Panc1 (cell line): ENCODE measurements around the gene CLEC16A. TPM values are rescaled to one million over a fixed set of nuclear protein-coding genes. Genes with fewer than 3 reads are reported as not detected.

Experiments used
- ATAC-seq: fragments of 200-7000 bp; cut with Tn5 transposase; 2 replicates; pipeline ENCODE4 v1.9.1; 2020; ENCODE audit warnings: mild to moderate bottlenecking, moderate library complexity
- BruUV-seq: library from RNA; stranded (reverse); fragments of 400-500 nt; replicated peaks from 2 replicates; lab custom pipeline; 2021; lab: Mats Ljungman, UMichigan
- CTCF ChIA-PET: fragments of 300-600 bp; sonication (Branson Sonifier 250); formaldehyde crosslinking; loops from one replicate; lab custom pipeline; 2022; ENCODE audit warnings: antibody characterized with exemption; lab: Charles Lee
- POLR2A ChIA-PET: fragments of 300-600 bp; sonication (Branson Sonifier 250); formaldehyde crosslinking; loops from one replicate; lab custom pipeline; 2022; ENCODE audit warnings: antibody characterized with exemption; lab: Charles Lee
- DNase-seq: peaks from one replicate; pipeline ENCODE4 v3.0.0-alpha.2; 2010; ENCODE audit warnings: low read depth, low spot score
- H3K27ac ChIP-seq: 2 replicates; pipeline ENCODE4 v1.5.1; 2011; ENCODE audit warnings: mild to moderate bottlenecking, low read length, inconsistent platforms
- H3K27me3 ChIP-seq: fragments of 200-500 bp; sonication (Bioruptor generic); 2 replicates; pipeline ENCODE4 v1.6.0; 2014; ENCODE audit warnings: low read length, inconsistent platforms; ENCODE audit not compliant: control insufficient read depth, insufficient read depth
- H3K36me3 ChIP-seq: fragments of 200-500 bp; sonication (Bioruptor generic); 2 replicates; pipeline ENCODE4 v1.5.1; 2014; ENCODE audit warnings: inconsistent platforms, mild to moderate bottlenecking, low read length, moderate library complexity; ENCODE audit not compliant: control insufficient read depth, insufficient read depth
- H3K4me1 ChIP-seq: 2 replicates; pipeline ENCODE4 v1.5.1; 2011; ENCODE audit warnings: inconsistent platforms, mild to moderate bottlenecking, low read length, moderate library complexity; ENCODE audit not compliant: control insufficient read depth, insufficient read depth
- H3K4me3 ChIP-seq, 2 experiments: 2 replicates each; pipeline ENCODE4 v1.5.1; 2011 to 2012; ENCODE audit warnings: low read depth in 2 of 2, low read length in 2 of 2, mild to moderate bottlenecking in 2 of 2, inconsistent platforms in 1 of 2, moderate library complexity in 1 of 2
- H3K9me3 ChIP-seq: fragments of 200-500 bp; sonication (Bioruptor generic); 2 replicates; pipeline ENCODE4 v1.5.1; 2014; ENCODE audit warnings: low read depth, mild to moderate bottlenecking, inconsistent platforms, low read length, moderate library complexity; ENCODE audit not compliant: control insufficient read depth, insufficient read depth
- POLR2AphosphoS5 ChIP-seq: IDR thresholded peaks from 2 replicates; pipeline ENCODE4 v1.6.1; 2012; ENCODE audit warnings: mild to moderate bottlenecking, low read depth, low read length, moderate library complexity
- REST ChIP-seq, 2 experiments: IDR thresholded peaks; 2 replicates each; pipeline ENCODE4 v1.6.1; 2011 to 2012; ENCODE audit warnings: low read depth in 2 of 2, control low read depth in 1 of 2, low read length in 1 of 2, mild to moderate bottlenecking in 1 of 2, moderate library complexity in 1 of 2; ENCODE audit not compliant: insufficient read depth in 1 of 2
- SIN3A ChIP-seq: IDR thresholded peaks from 2 replicates; pipeline ENCODE4 v1.6.1; 2012; ENCODE audit warnings: low read depth, mild to moderate bottlenecking, low read length, moderate library complexity, borderline replicate concordance; ENCODE audit not compliant: insufficient read depth
- TCF7L2 ChIP-seq: IDR thresholded peaks from 2 replicates; pipeline ENCODE4 v1.6.1; 2011; ENCODE audit warnings: mild to moderate bottlenecking, low read depth, low read length, inconsistent platforms
- in situ Hi-C: cut with HindIII; loops from 2 replicates; pipeline ENCODE4 v1.10.0; 2016; ENCODE audit warnings: low sequenced_read_pairs, low pct_unique_long_range_greater_than_20kb
- intact Hi-C: fragments of 100-400 bp; cut with micrococcal nuclease; formaldehyde crosslinking; loops from one replicate; pipeline ENCODE4 v1.10.0; 2022; ENCODE audit not compliant: unreplicated experiment
- total RNA-seq: library from RNA; stranded (reverse); gene quantifications from one replicate; pipeline ENCODE4 v1.2.1, GENCODE V29; 2021; ENCODE audit not compliant: unreplicated experiment
- TF ChIP-seq, protein P1 (sequence below): fragments of 450-650 bp; IDR thresholded peaks from 2 replicates; pipeline ENCODE4 v1.5.1; 2017; ENCODE audit warnings: mild to moderate bottlenecking

The CLEC16A gene
- total RNA-seq, 1 experiment from 2014 or later = 21.0 TPM

GRCh38 chr16:11142951-11143350, 198.6 kb downstream of the CLEC16A start:
- BruUV-seq = no TSS peak
- ChIA-PET POLR2A (interaction anchor here (1.5 kb wide), 1 partner anchor 113 kb away, joined by 6 read pairs; the partner anchor contains the start of gene SOCS1), CTCF (interaction anchor here (0.6 kb wide), 1 partner anchor 587 kb away, joined by 3 read pairs; no protein-coding TSS in a partner anchor)

GRCh38 chr16:11143372-11144035, 199.1 kb downstream of the CLEC16A start:
- BruUV-seq = no TSS peak
- ChIA-PET POLR2A (no interaction called here), CTCF (interaction anchor here (0.6 kb wide), 1 partner anchor 586 kb away, joined by 3 read pairs; no protein-coding TSS in a partner anchor)
- TF ChIP-seq SIN3A (no peak), TCF7L2 (no peak)
- no peaks in the 10 kb centered on the region for H3K27me3 ChIP-seq
- no peak overlapping the region for H3K4me3 ChIP-seq
- DNase-seq (no peak), ATAC-seq (no peak)
- intact Hi-C loops = no loop called here
- H3K4me1 ChIP-seq = no peaks in the 10 kb centered on the region
- no peaks in the 10 kb centered on the region for H3K36me3 ChIP-seq
- in situ Hi-C loops = no loop called here
- no peaks in the 10 kb centered on the region for H3K9me3 ChIP-seq
- no peak overlapping the region for H3K27ac ChIP-seq

More at GRCh38 chr16:11142951-11143350, 198.6 kb downstream of the CLEC16A start:
- Histone ChIP-seq H3K4me3 (no peak overlapping the region), H3K9me3 (no peaks in the 10 kb centered on the region), H3K4me1 (no peaks in the 10 kb centered on the region), H3K27me3 (no peaks in the 10 kb centered on the region), H3K27ac (no peak overlapping the region), H3K36me3 (no peaks in the 10 kb centered on the region)
- in situ Hi-C loops = no loop called here
- no peak for TF ChIP-seq POLR2AphosphoS5
- no peak for TF ChIP-seq TCF7L2
- TF ChIP-seq, protein P1, sequence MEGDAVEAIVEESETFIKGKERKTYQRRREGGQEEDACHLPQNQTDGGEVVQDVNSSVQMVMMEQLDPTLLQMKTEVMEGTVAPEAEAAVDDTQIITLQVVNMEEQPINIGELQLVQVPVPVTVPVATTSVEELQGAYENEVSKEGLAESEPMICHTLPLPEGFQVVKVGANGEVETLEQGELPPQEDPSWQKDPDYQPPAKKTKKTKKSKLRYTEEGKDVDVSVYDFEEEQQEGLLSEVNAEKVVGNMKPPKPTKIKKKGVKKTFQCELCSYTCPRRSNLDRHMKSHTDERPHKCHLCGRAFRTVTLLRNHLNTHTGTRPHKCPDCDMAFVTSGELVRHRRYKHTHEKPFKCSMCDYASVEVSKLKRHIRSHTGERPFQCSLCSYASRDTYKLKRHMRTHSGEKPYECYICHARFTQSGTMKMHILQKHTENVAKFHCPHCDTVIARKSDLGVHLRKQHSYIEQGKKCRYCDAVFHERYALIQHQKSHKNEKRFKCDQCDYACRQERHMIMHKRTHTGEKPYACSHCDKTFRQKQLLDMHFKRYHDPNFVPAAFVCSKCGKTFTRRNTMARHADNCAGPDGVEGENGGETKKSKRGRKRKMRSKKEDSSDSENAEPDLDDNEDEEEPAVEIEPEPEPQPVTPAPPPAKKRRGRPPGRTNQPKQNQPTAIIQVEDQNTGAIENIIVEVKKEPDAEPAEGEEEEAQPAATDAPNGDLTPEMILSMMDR = no peak
- no peak for TF ChIP-seq REST (IDR thresholded peaks at IDR 0.05; ENCODE audit: insufficient read depth in 1 of 2, low read depth in 2 of 2, low read length in 1 of 2)
- TF ChIP-seq SIN3A = no peak
- ATAC-seq = no peak
- no peak for DNase-seq
- intact Hi-C loops = no loop called here

GRCh38 chr16:11144122-11144521, 199.8 kb downstream of the CLEC16A start:
- no TSS peak for BruUV-seq
- intact Hi-C loops = no loop called here

More at GRCh38 chr16:11144122-11144521, 199.8 kb downstream of the CLEC16A start:
- Histone ChIP-seq H3K4me1 (no peaks in the 10 kb centered on the region), H3K36me3 (no peaks in the 10 kb centered on the region), H3K4me3 (no peak overlapping the region), H3K27ac (no peak overlapping the region), H3K9me3 (no peaks in the 10 kb centered on the region), H3K27me3 (no peaks in the 10 kb centered on the region)
- ChIA-PET POLR2A (no interaction called here), CTCF (no interaction called here)
- in situ Hi-C loops = no loop called here
- DNase-seq (no peak), ATAC-seq (no peak)
- TF ChIP-seq POLR2AphosphoS5 = no peak
- TF ChIP-seq, protein P1 = no peak
- no peak for TF ChIP-seq REST (IDR thresholded peaks at IDR 0.05; ENCODE audit: insufficient read depth in 1 of 2, low read depth in 2 of 2, low read length in 1 of 2)
- TF ChIP-seq TCF7L2 = no peak
- no peak for TF ChIP-seq SIN3A
